Loucy (cell line): ENCODE data around the gene ACOT8.

Experiments
- H2AFZ ChIP-seq: fragments of 200-600 bp; sonication (generic); 2 replicates; pipeline ENCODE4 v1.6.0; 2016; ENCODE audit warnings: antibody characterized with exemption, mild to moderate bottlenecking, low read length, moderate library complexity
- H3F3A ChIP-seq: fragments of 200-600 bp; 2 replicates; pipeline ENCODE4 v1.6.0; 2016; ENCODE audit warnings: antibody characterized with exemption, low read depth, mild to moderate bottlenecking
- H3K27me3 ChIP-seq: fragments of 200-600 bp; sonication (generic); 2 replicates; pipeline ENCODE4 v1.6.1; 2014; ENCODE audit warnings: low read length, mild to moderate bottlenecking; ENCODE audit not compliant: insufficient read depth, poor library complexity, severe bottlenecking
- H3K36me3 ChIP-seq: fragments of 200-600 bp; sonication (generic); 2 replicates; pipeline ENCODE4 v1.6.1; 2016; ENCODE audit warnings: low read length; ENCODE audit not compliant: insufficient read depth
- H3K4me1 ChIP-seq: fragments of 200-600 bp; sonication (generic); 2 replicates; pipeline ENCODE4 v1.5.1; 2014; ENCODE audit warnings: low read length, mild to moderate bottlenecking; ENCODE audit not compliant: insufficient read depth, poor library complexity, severe bottlenecking
- H3K4me2 ChIP-seq: fragments of 200-600 bp; sonication (generic); 2 replicates; pipeline ENCODE4 v1.6.0; 2014; ENCODE audit warnings: antibody characterized with exemption, low read length, low read depth, mild to moderate bottlenecking; ENCODE audit not compliant: poor library complexity, severe bottlenecking
- H3K4me3 ChIP-seq: fragments of 200-600 bp; sonication (generic); 2 replicates; pipeline ENCODE4 v1.5.1; 2014; ENCODE audit warnings: low read length, mild to moderate bottlenecking, mixed read lengths; ENCODE audit not compliant: poor library complexity, severe bottlenecking
- H3K79me2 ChIP-seq: fragments of 200-600 bp; sonication (generic); 2 replicates; pipeline ENCODE4 v1.6.1; 2014; ENCODE audit warnings: low read length; ENCODE audit not compliant: insufficient read depth
- H3K9ac ChIP-seq: fragments of 200-600 bp; sonication (generic); 2 replicates; pipeline ENCODE4 v1.6.0; 2014; ENCODE audit warnings: mild to moderate bottlenecking, low read depth, low read length, moderate library complexity; ENCODE audit not compliant: poor library complexity, severe bottlenecking
- H3K9me2 ChIP-seq: fragments of 200-600 bp; sonication (generic); replicated peaks from 2 replicates; pipeline ENCODE4 v1.6.1; 2016; ENCODE audit warnings: low read depth, low read length, mixed read lengths
- H3K9me3 ChIP-seq: fragments of 200-600 bp; sonication (generic); 2 replicates; pipeline ENCODE4 v1.6.1; 2014; ENCODE audit warnings: mild to moderate bottlenecking, antibody characterized with exemption, low read length, low read depth; ENCODE audit not compliant: insufficient read depth
- H4K20me1 ChIP-seq: fragments of 200-600 bp; sonication (generic); 2 replicates; pipeline ENCODE4 v1.6.0; 2014; ENCODE audit warnings: antibody characterized with exemption, low read length, mild to moderate bottlenecking; ENCODE audit not compliant: insufficient read depth, poor library complexity, severe bottlenecking
- EZH2phosphoT487 ChIP-seq: fragments of 200-600 bp; IDR thresholded peaks from 2 replicates; pipeline ENCODE4 v1.6.1; 2018; ENCODE audit warnings: antibody characterized with exemption, mild to moderate bottlenecking, moderate library complexity, borderline replicate concordance
- TF ChIP-seq, protein P1 (sequence below): fragments of 200-600 bp; sonication (generic); conservative IDR thresholded peaks from 2 replicates; pipeline ENCODE4 v1.5.1; 2014; ENCODE audit warnings: mild to moderate bottlenecking, antibody characterized with exemption, low read length

The ACOT8 gene

GRCh38 chr20:45857882-45858216 lies 657 bp upstream of the ACOT8 start:
- H3F3A ChIP-seq: no peaks in the 10 kb centered on the region
- no peaks in the 10 kb centered on the region for H3K27me3 ChIP-seq
- peak overlapping the region; percentile 91 for H3K4me2 ChIP-seq
- peak overlapping the region; percentile 78 for H3K9ac ChIP-seq
- no peaks in the 10 kb centered on the region for H3K9me2 ChIP-seq
- peaks cover 38% of the 10 kb centered on the region for H3K79me2 ChIP-seq
- peak overlapping the region; percentile 89 for H3K4me3 ChIP-seq
- H3K9me3 ChIP-seq: no peaks in the 10 kb centered on the region
- peaks cover 42% of the 10 kb centered on the region for H3K4me1 ChIP-seq
- TF ChIP-seq, protein P1, sequence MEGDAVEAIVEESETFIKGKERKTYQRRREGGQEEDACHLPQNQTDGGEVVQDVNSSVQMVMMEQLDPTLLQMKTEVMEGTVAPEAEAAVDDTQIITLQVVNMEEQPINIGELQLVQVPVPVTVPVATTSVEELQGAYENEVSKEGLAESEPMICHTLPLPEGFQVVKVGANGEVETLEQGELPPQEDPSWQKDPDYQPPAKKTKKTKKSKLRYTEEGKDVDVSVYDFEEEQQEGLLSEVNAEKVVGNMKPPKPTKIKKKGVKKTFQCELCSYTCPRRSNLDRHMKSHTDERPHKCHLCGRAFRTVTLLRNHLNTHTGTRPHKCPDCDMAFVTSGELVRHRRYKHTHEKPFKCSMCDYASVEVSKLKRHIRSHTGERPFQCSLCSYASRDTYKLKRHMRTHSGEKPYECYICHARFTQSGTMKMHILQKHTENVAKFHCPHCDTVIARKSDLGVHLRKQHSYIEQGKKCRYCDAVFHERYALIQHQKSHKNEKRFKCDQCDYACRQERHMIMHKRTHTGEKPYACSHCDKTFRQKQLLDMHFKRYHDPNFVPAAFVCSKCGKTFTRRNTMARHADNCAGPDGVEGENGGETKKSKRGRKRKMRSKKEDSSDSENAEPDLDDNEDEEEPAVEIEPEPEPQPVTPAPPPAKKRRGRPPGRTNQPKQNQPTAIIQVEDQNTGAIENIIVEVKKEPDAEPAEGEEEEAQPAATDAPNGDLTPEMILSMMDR: no peak
- no peak for TF ChIP-seq EZH2phosphoT487
- no peaks in the 10 kb centered on the region for H3K36me3 ChIP-seq
- peak overlapping the region; percentile 90 for H2AFZ ChIP-seq
- peaks cover 3% of the 10 kb centered on the region for H4K20me1 ChIP-seq

GRCh38 chr20:45853484-45853883 lies 3.7 kb downstream of the ACOT8 start:
- H3K9me3 ChIP-seq: no peaks in the 10 kb centered on the region
- TF ChIP-seq, protein P1: no peak
- no peak for TF ChIP-seq EZH2phosphoT487
- no peaks in the 10 kb centered on the region for H4K20me1 ChIP-seq
- H3K4me2 ChIP-seq: peak overlapping the region; percentile 28
- H3F3A ChIP-seq: no peaks in the 10 kb centered on the region
- H3K79me2 ChIP-seq: peaks cover 30% of the 10 kb centered on the region
- no peaks in the 10 kb centered on the region for H3K27me3 ChIP-seq
- H3K4me3 ChIP-seq: no peak overlapping the region
- no peaks in the 10 kb centered on the region for H3K36me3 ChIP-seq
- H3K9me2 ChIP-seq: no peaks in the 10 kb centered on the region
- no peak overlapping the region for H3K9ac ChIP-seq
- H3K4me1 ChIP-seq: peaks cover 21% of the 10 kb centered on the region
- H2AFZ ChIP-seq: no peak overlapping the region

DNA sequence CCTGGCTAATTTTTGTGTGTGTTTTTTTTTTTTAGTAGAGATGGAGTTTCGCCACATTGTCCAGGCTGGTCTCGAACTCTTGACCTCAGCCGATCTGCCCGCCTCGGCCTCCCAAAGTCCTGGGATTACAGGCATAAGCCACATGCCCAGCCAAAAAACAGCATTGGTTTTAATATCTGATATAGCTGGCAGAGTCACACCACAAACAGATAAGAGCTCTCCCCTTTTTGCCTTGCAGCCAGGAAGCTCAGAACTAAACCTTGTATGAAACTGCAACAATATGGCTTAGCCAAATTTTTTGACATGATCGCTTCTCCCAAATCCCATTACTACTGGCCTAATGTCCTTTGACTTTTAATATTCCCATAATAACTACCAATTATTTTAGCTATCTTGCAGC lies 4.9 kb downstream of the ACOT8 start:
- no peaks in the 10 kb centered on the region for H3K27me3 ChIP-seq
- H4K20me1 ChIP-seq: no peaks in the 10 kb centered on the region
- H3K36me3 ChIP-seq: no peaks in the 10 kb centered on the region
- H2AFZ ChIP-seq: no peak overlapping the region
- H3K4me2 ChIP-seq: no peak overlapping the region
- H3K4me3 ChIP-seq: no peak overlapping the region
- H3K79me2 ChIP-seq: peaks cover 24% of the 10 kb centered on the region; the same call in 1 of the 2 replicates
- TF ChIP-seq, protein P1: no peak
- no peak for TF ChIP-seq EZH2phosphoT487
- H3K9me3 ChIP-seq: no peaks in the 10 kb centered on the region
- peaks cover 16% of the 10 kb centered on the region for H3K4me1 ChIP-seq
- H3K9me2 ChIP-seq: no peaks in the 10 kb centered on the region
- H3F3A ChIP-seq: no peaks in the 10 kb centered on the region
- no peak overlapping the region for H3K9ac ChIP-seq
